ENCODE results near the gene SMAD2. TPM values are rescaled to one million over a fixed set of nuclear protein-coding genes. Genes with fewer than 3 reads are reported as not detected.

The SMAD2 gene
- total and polyA plus RNA-seq, 5 donors, result 30.7 to 114 (median 94.9) TPM

GRCh38 chr18:47893939-47894699, 36.3 kb downstream of the SMAD2 start:
- intact Hi-C loops (cut with DNase I), result no loop called here
- 65% methylated on average over 9 of the region's 9 CpGs for WGBS
- DNase-seq (no peak), ATAC-seq (peak; percentile 38 to 57)
- Histone ChIP-seq H3K9me3 (ENCODE audit: control insufficient read depth, low read length) (no peaks in the 10 kb centered on the region), H3K4me3 (ENCODE audit: low read length) (no peak overlapping the region), H3K4me1 (ENCODE audit: control insufficient read depth, insufficient read depth, low read length) (peaks cover 5% of the 10 kb centered on the region), H3K27ac (ENCODE audit: low read length) (no peak overlapping the region), H3K27me3 (ENCODE audit: control insufficient read depth, insufficient read depth) (no peaks in the 10 kb centered on the region)

DNA sequence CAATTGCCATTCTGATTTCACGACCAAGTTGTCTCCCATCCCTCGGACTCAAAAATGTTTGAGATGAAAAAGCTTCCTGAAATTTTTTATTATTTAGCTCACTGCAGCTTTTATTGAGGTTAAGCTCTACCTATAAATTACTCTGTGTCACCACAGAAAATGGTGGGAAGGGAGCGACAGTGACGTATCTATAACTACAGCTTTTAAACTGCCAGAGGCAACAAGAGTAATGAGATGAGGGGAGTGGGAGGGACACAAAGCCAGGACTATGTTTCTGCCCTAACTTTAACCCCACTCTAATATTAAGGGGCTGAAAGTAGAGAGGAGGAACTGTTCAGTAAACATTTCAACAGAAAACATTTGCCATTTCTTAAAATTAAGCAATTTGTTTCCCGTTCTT, 37.4 kb downstream of the SMAD2 start:
- Histone ChIP-seq H3K27me3 (ENCODE audit: control insufficient read depth, insufficient read depth) (no peaks in the 10 kb centered on the region), H3K9me3 (ENCODE audit: control insufficient read depth, low read length) (no peaks in the 10 kb centered on the region), H3K4me3 (ENCODE audit: low read length) (no peak overlapping the region), H3K27ac (ENCODE audit: low read length) (no peak overlapping the region), H3K4me1 (ENCODE audit: control insufficient read depth, insufficient read depth, low read length) (peaks cover 5% of the 10 kb centered on the region)
- ATAC-seq (no peak), DNase-seq (no peak)
- 85% methylated on average over 5 of the region's 5 CpGs for WGBS
- intact Hi-C loops (cut with DNase I), result no loop called here

- DNase-seq (no peak), ATAC-seq (no peak)
- Histone ChIP-seq H3K9me3 (ENCODE audit: control insufficient read depth, low read length) (no peaks in the 10 kb centered on the region), H3K4me1 (ENCODE audit: control insufficient read depth, insufficient read depth, low read length) (no peaks in the 10 kb centered on the region), H3K27me3 (ENCODE audit: control insufficient read depth, insufficient read depth) (no peaks in the 10 kb centered on the region), H3K27ac (ENCODE audit: low read length) (no peak overlapping the region), H3K4me3 (ENCODE audit: low read length) (no peak overlapping the region)
- intact Hi-C loops (cut with DNase I), result no loop called here
- WGBS, result 91% methylated on average over 3 of the region's 3 CpGs
These were observed 42.3 kb downstream of the SMAD2 start for GRCh38 chr18:47888156-47888555.

- H3K4me3 ChIP-seq (ENCODE audit: low read length), result no peak overlapping the region
- no peaks in the 10 kb centered on the region for H3K9me3 ChIP-seq (ENCODE audit: control insufficient read depth, low read length)
- 68% methylated on average over 4 of the region's 4 CpGs for WGBS
- DNase-seq, result no peak
- no peak overlapping the region for H3K27ac ChIP-seq (ENCODE audit: low read length)
- intact Hi-C loops (cut with DNase I), result no loop called here
- no peaks in the 10 kb centered on the region for H3K4me1 ChIP-seq (ENCODE audit: control insufficient read depth, insufficient read depth, low read length)
- no peak for ATAC-seq
- H3K27me3 ChIP-seq (ENCODE audit: control insufficient read depth, insufficient read depth), result no peaks in the 10 kb centered on the region
These were observed 43.2 kb downstream of the SMAD2 start for GRCh38 chr18:47887227-47887626.

- Histone ChIP-seq H3K27ac (ENCODE audit: low read length) (no peak overlapping the region), H3K9me3 (ENCODE audit: control insufficient read depth, low read length) (no peaks in the 10 kb centered on the region), H3K4me1 (ENCODE audit: control insufficient read depth, insufficient read depth, low read length) (no peaks in the 10 kb centered on the region), H3K4me3 (ENCODE audit: low read length) (no peak overlapping the region), H3K27me3 (ENCODE audit: control insufficient read depth, insufficient read depth) (no peaks in the 10 kb centered on the region)
- WGBS, result 69% methylated on average over 3 of the region's 3 CpGs
- intact Hi-C loops (cut with DNase I), result no loop called here
- DNase-seq (no peak), ATAC-seq (no peak)
These were observed 46.6 kb downstream of the SMAD2 start for GRCh38 chr18:47883771-47884413.

GRCh38 chr18:47882641-47883040, 47.8 kb downstream of the SMAD2 start:
- no peaks in the 10 kb centered on the region for H3K9me3 ChIP-seq (ENCODE audit: control insufficient read depth, low read length)
- intact Hi-C loops (cut with DNase I), result no loop called here
- ATAC-seq (no peak), DNase-seq (no peak)
- WGBS, result 95% methylated on average over 1 of the region's 1 CpG
- no peaks in the 10 kb centered on the region for H3K27me3 ChIP-seq (ENCODE audit: control insufficient read depth, insufficient read depth)
- no peaks in the 10 kb centered on the region for H3K4me1 ChIP-seq (ENCODE audit: control insufficient read depth, insufficient read depth, low read length)
- H3K4me3 ChIP-seq (ENCODE audit: low read length), result no peak overlapping the region
- no peak overlapping the region for H3K27ac ChIP-seq (ENCODE audit: low read length)

DNA sequence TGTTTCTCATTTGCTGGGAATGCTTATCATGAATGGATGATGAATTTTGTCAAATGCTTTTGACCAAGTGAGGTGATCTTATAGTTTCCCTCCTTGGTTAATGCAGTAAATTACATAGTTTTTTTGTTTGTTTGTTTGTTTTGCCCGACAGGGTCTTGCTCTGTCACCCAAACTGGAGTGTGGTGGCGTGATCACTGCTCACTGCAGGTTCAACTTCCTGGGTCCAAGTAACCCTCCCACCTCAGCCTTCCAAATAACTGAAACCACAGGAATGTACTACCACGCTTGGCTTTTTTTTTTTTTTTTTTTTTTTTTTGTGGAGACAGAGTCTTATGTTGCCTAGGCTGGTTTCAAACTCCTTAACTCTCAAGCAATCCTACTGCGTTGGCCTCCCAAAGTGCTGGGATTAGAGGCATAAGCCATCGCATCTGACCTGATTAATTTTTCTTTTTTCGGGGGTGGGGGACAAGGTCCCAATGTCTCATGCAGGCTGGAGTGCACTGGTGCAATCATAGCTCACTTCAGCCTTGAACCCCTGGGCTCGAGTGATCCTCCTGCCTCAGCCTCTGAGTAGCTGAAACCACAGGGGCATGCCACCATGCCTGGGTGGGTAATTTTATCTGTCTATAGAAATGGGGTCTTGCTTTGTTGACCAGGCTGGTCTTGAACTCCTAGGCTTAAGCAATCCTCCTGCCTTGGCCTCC, 48.6 kb downstream of the SMAD2 start:
- no peaks in the 10 kb centered on the region for H3K27me3 ChIP-seq (ENCODE audit: control insufficient read depth, insufficient read depth)
- intact Hi-C loops (cut with DNase I), result no loop called here
- no peak for ATAC-seq
- no peak for DNase-seq
- no peak overlapping the region for H3K4me3 ChIP-seq (ENCODE audit: low read length)
- H3K4me1 ChIP-seq (ENCODE audit: control insufficient read depth, insufficient read depth, low read length), result no peaks in the 10 kb centered on the region
- H3K27ac ChIP-seq (ENCODE audit: low read length), result no peak overlapping the region
- H3K9me3 ChIP-seq (ENCODE audit: control insufficient read depth, low read length), result no peaks in the 10 kb centered on the region
- 94% methylated on average over 7 of the region's 7 CpGs for WGBS

DNA sequence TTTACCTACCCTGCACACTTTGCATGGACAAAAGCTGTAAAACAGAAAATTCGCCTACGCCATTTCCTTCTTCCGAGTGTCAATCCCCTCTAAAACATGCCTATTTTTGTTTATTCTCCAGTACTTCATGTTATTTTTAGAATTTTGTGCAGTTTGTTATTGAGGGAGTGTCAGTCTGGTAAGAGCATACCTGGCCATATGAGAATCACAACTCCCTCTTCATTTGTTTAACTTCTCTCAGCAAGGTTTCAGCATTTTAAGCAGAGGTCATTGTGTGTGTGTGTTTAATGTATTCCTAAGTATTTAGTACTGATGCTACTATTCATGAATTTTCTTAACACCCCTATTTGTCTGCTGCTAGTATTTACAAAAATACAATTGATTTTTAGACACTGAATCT, 49.4 kb downstream of the SMAD2 start:
- DNase-seq (no peak), ATAC-seq (no peak)
- no peaks in the 10 kb centered on the region for H3K4me1 ChIP-seq (ENCODE audit: control insufficient read depth, insufficient read depth, low read length)
- no peaks in the 10 kb centered on the region for H3K9me3 ChIP-seq (ENCODE audit: control insufficient read depth, low read length)
- 48% methylated on average over 2 of the region's 3 CpGs for WGBS
- no peak overlapping the region for H3K27ac ChIP-seq (ENCODE audit: low read length)
- H3K4me3 ChIP-seq (ENCODE audit: low read length), result no peak overlapping the region
- intact Hi-C loops (cut with DNase I), result no loop called here
- no peaks in the 10 kb centered on the region for H3K27me3 ChIP-seq (ENCODE audit: control insufficient read depth, insufficient read depth)

DNA sequence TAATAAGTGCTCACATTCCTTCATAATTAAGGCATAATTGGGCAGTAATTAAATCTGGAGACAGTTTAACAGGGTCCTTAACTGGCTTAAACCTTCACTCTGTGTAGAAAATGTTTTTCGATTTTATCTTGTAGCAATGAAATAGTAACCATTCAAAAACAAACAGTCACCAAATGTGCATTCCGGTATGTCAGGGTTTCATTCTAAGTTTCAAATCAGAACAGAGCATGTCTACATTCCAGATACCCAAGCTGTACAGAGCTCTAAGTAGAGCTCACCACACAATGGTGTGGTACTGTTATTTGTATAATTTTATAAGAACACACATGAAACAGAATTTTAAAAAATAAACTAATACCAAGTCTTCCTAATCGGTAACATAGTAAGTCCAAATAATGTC, 52.6 kb downstream of the SMAD2 start:
- intact Hi-C loops (cut with DNase I), result loop anchor here in 1 of 4 donors (10.0 kb wide), 1 partner anchor 47 kb away; no protein-coding TSS in a partner anchor
- no peak overlapping the region for H3K4me3 ChIP-seq (ENCODE audit: low read length)
- WGBS, result 90% methylated on average over 3 of the region's 3 CpGs

DNA sequence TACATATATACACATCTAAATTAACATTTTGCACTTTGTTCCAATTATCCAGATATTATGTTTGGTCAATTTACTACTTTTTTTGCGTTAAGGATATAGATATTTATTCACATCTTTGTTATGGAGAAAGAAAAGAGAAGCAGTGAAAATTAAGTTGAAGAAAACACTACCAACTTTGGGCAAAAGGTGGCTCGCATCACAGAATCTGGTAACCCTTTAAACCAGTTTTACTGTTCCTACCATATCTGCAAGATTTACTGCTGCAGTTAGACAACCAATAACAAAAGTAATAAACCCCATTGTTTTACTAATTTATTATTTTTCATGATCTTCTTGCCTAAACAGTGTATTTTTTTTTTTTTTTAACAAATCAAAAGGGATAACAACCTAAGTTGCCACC, 53.6 kb downstream of the SMAD2 start:
- Histone ChIP-seq H3K4me3 (ENCODE audit: low read length) (no peak overlapping the region), H3K4me1 (ENCODE audit: control insufficient read depth, insufficient read depth, low read length) (peaks cover 6% of the 10 kb centered on the region), H3K27me3 (ENCODE audit: control insufficient read depth, insufficient read depth) (no peaks in the 10 kb centered on the region), H3K27ac (ENCODE audit: low read length) (no peak overlapping the region), H3K9me3 (ENCODE audit: control insufficient read depth, low read length) (no peaks in the 10 kb centered on the region)
- ATAC-seq, result no peak
- 97% methylated on average over 2 of the region's 2 CpGs for WGBS
- intact Hi-C loops (cut with DNase I), result loop anchor here in 1 of 4 donors (10.0 kb wide), 1 partner anchor 48 kb away; no protein-coding TSS in a partner anchor
- no peak for DNase-seq

More for the DNA sequence above, 52.6 kb downstream of the SMAD2 start:
- Histone ChIP-seq H3K27me3 (ENCODE audit: control insufficient read depth, insufficient read depth) (no peaks in the 10 kb centered on the region), H3K27ac (ENCODE audit: low read length) (no peak overlapping the region), H3K4me1 (ENCODE audit: control insufficient read depth, insufficient read depth, low read length) (peaks cover 2% of the 10 kb centered on the region), H3K9me3 (ENCODE audit: control insufficient read depth, low read length) (no peaks in the 10 kb centered on the region)
- DNase-seq, result no peak
- ATAC-seq, result no peak

- intact Hi-C loops (cut with DNase I), result loop anchor here in 1 of 4 donors (10.0 kb wide), 1 partner anchor 51 kb away; no protein-coding TSS in a partner anchor
- H3K9me3 ChIP-seq (ENCODE audit: control insufficient read depth, low read length), result no peaks in the 10 kb centered on the region
- H3K4me3 ChIP-seq (ENCODE audit: low read length), result no peak overlapping the region
- H3K4me1 ChIP-seq (ENCODE audit: control insufficient read depth, insufficient read depth, low read length), result peaks cover 8% of the 10 kb centered on the region
- DNase-seq (no peak), ATAC-seq (no peak)
- H3K27me3 ChIP-seq (ENCODE audit: control insufficient read depth, insufficient read depth), result no peaks in the 10 kb centered on the region
- no peak overlapping the region for H3K27ac ChIP-seq (ENCODE audit: low read length)
These were observed 56.8 kb downstream of the SMAD2 start for GRCh38 chr18:47873625-47874024.
